Measurements from ENCODE around the gene TMEM198.
A peak's percentile ranks its signal among the peaks of the same experiment; 100 is the strongest.

Gene TMEM198

GRCh38 chr2:219545295-219545942 lies 1.6 kb downstream of the TMEM198 start:
- DNase-seq (ENCODE audit: low read depth in 2 of 2), result no peak

- DNase-seq (ENCODE audit: low read depth in 2 of 2), result no peak
Observed at GRCh38 chr2:219545943-219546352, 2.1 kb downstream of the TMEM198 start.

GRCh38 chr2:219547621-219548020 lies 3.8 kb downstream of the TMEM198 start:
- DNase-seq (ENCODE audit: low read depth in 2 of 2), result no peak

GRCh38 chr2:219548990-219549389 lies 5.2 kb downstream of the TMEM198 start:
- DNase-seq (ENCODE audit: low read depth in 2 of 2), result no peak

GRCh38 chr2:219549619-219550018 lies 5.8 kb downstream of the TMEM198 start:
- DNase-seq (ENCODE audit: low read depth in 2 of 2), result no peak

- no peak for DNase-seq (ENCODE audit: low read depth in 2 of 2)
Observed at GRCh38 chr2:219551441-219552381, 7.9 kb downstream of the TMEM198 start.

- DNase-seq (ENCODE audit: low read depth in 2 of 2), result peak; percentile 50 to 68
Observed at GRCh38 chr2:219552382-219553167, 8.7 kb downstream of the TMEM198 start.

- DNase-seq (ENCODE audit: low read depth in 2 of 2), result no peak
Observed at GRCh38 chr2:219553168-219553417, 9.3 kb downstream of the TMEM198 start.

GRCh38 chr2:219553463-219553963 lies 9.7 kb downstream of the TMEM198 start:
- no peak for DNase-seq (ENCODE audit: low read depth in 2 of 2)

- no peak for DNase-seq (ENCODE audit: low read depth in 2 of 2)
Observed at GRCh38 chr2:219554350-219554749, 10.5 kb downstream of the TMEM198 start.

- DNase-seq (ENCODE audit: low read depth in 2 of 2), result no peak
Observed at GRCh38 chr2:219555956-219556355, 12.1 kb downstream of the TMEM198 start.

GRCh38 chr2:219556413-219556812 lies 12.6 kb downstream of the TMEM198 start:
- no peak for DNase-seq (ENCODE audit: low read depth in 2 of 2)

GRCh38 chr2:219557320-219557719 lies 13.5 kb downstream of the TMEM198 start:
- DNase-seq (ENCODE audit: low read depth in 2 of 2), result no peak

GRCh38 chr2:219557791-219558785 lies 14.3 kb downstream of the TMEM198 start:
- DNase-seq (ENCODE audit: low read depth in 2 of 2), result no peak

- no peak for DNase-seq (ENCODE audit: low read depth in 2 of 2)
Observed at GRCh38 chr2:219559156-219559915, 15.5 kb downstream of the TMEM198 start.

- DNase-seq (ENCODE audit: low read depth in 2 of 2), result no peak
Observed at GRCh38 chr2:219560037-219560892, 16.4 kb downstream of the TMEM198 start.

GRCh38 chr2:219560893-219561178 lies 17.0 kb downstream of the TMEM198 start:
- no peak for DNase-seq (ENCODE audit: low read depth in 2 of 2)

GRCh38 chr2:219561179-219562048 lies 17.6 kb downstream of the TMEM198 start:
- no peak for DNase-seq (ENCODE audit: low read depth in 2 of 2)

Data from stimulated activated CD8-positive, alpha-beta memory T cell treated with anti-CD3 and anti-CD28 coated beads, Interleukin-7, amount 100 ng/mL, for 1 hour (primary cell).